Neural progenitor cell (in vitro differentiated cells): ENCODE data around the gene NELFCD.

Experiments
- EZH2 ChIP-seq: fragments of 200-600 bp; sonication (generic); IDR thresholded peaks from 2 replicates; pipeline ENCODE4 v1.6.1; 2017; ENCODE audit warnings: antibody characterized with exemption, mild to moderate bottlenecking, moderate library complexity
- EZH2phosphoT487 ChIP-seq: fragments of 200-600 bp; sonication (generic); IDR thresholded peaks from 2 replicates; pipeline ENCODE4 v1.6.1; 2017; ENCODE audit warnings: antibody characterized with exemption

DNA sequence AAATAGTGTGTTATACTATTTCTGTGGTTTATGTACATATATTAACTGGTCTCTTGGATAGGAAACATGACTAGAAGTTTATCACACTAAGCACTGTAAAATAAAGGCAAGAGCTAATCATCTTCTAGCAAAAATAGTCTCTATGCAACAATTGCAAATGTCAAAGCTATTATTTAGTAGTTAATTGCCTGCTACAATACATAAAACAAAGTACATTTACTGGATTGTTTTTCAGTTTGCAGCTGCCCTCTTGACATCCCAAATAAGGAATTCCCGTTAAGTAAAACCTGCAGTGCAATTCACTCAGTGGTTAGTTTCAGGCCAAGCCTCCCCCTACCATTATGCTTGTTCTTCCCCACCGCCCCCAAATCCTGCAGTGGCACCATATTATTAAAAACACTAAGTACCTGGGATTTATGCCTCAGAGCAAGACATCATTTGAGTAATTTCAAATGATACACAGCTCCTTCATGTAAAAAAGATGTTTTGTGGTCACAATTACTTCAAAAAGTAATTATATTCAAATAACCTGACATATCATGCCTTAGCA, 52.6 kb downstream of the NELFCD start:
- TF ChIP-seq EZH2 (no peak), EZH2phosphoT487 (no peak)
